HL-60 (cell line): ENCODE measurements around the gene CTBP2.

ENCODE experiments used
- DNase-seq, 2 experiments: peaks; one replicate each; pipeline ENCODE4 v3.0.0-alpha.2; 2010 to 2020; ENCODE audit warnings: low read depth in 1 of 2, low spot score in 1 of 2
- H3K27ac ChIP-seq: fragments of 250-450 bp; sonication (Bioruptor Pico); replicated peaks from 2 replicates; pipeline ENCODE4 v1.5.1; 2020; ENCODE audit warnings: mild to moderate bottlenecking, moderate library complexity
- H3K27me3 ChIP-seq: fragments of 250-450 bp; sonication (Bioruptor Pico); 2 replicates; pipeline ENCODE4 v1.5.1; 2021; ENCODE audit warnings: mild to moderate bottlenecking, moderate library complexity; ENCODE audit not compliant: insufficient read depth, poor library complexity, severe bottlenecking
- H3K4me3 ChIP-seq: replicated peaks from 2 replicates; pipeline ENCODE4 v1.5.1; 2011; ENCODE audit warnings: mild to moderate bottlenecking, control low read depth, low read length; ENCODE audit not compliant: insufficient read depth
- CTCF ChIP-seq: IDR thresholded peaks from one replicate; pipeline ENCODE4 v1.5.1; 2011; ENCODE audit warnings: low read length, control low read depth, inconsistent platforms; ENCODE audit not compliant: insufficient read depth
- GABPA ChIP-seq: IDR thresholded peaks from 2 replicates; pipeline ENCODE4 v1.6.1; 2012; ENCODE audit warnings: low read depth
- POLR2AphosphoS5 ChIP-seq: IDR thresholded peaks from 2 replicates; pipeline ENCODE4 v1.6.1; 2012; ENCODE audit warnings: low read depth
- REST ChIP-seq: IDR thresholded peaks from 2 replicates; pipeline ENCODE4 v1.6.1; 2012; ENCODE audit warnings: low read depth; ENCODE audit not compliant: insufficient replicate concordance
- SPI1 ChIP-seq: IDR thresholded peaks from 2 replicates; pipeline ENCODE4 v1.6.1; 2012; ENCODE audit warnings: low read depth, mild to moderate bottlenecking, borderline replicate concordance

The CTBP2 gene

GRCh38 chr10:125133696-125134482, 26.5 kb downstream of the CTBP2 start:
- Histone ChIP-seq H3K27ac (no peak overlapping the region), H3K4me3 (no peak overlapping the region)
- DNase-seq, result no peak

GRCh38 chr10:125132344-125132743, 28.0 kb downstream of the CTBP2 start:
- no peak overlapping the region for H3K27ac ChIP-seq
- no peak for DNase-seq
- H3K27me3 ChIP-seq, result no peaks in the 10 kb centered on the region
- no peak for TF ChIP-seq POLR2AphosphoS5
- no peak overlapping the region for H3K4me3 ChIP-seq

More at GRCh38 chr10:125133696-125134482, 26.5 kb downstream of the CTBP2 start:
- no peaks in the 10 kb centered on the region for H3K27me3 ChIP-seq
- TF ChIP-seq REST, result no peak
- no peak; the same call in 1 of the 2 replicates for TF ChIP-seq SPI1
- TF ChIP-seq CTCF, result no peak
- no peak for TF ChIP-seq POLR2AphosphoS5
- TF ChIP-seq GABPA, result no peak

GRCh38 chr10:125130916-125131315, 29.4 kb downstream of the CTBP2 start:
- Histone ChIP-seq H3K27me3 (no peaks in the 10 kb centered on the region), H3K4me3 (no peak overlapping the region), H3K27ac (no peak overlapping the region)

More at GRCh38 chr10:125130916-125131315, 29.4 kb downstream of the CTBP2 start:
- TF ChIP-seq GABPA (no peak), SPI1 (no peak), REST (no peak), CTCF (no peak), POLR2AphosphoS5 (no peak)
- no peak for DNase-seq
